Stimulated activated CD8-positive, alpha-beta memory T cell treated with anti-CD3 and anti-CD28 coated beads, Interleukin-15, amount 100 ng/mL, for 1 hour (primary cell): ENCODE measurements around the gene FOSB.
"Not testable (repeated sequence)": the region's sequence is repeated elsewhere in the genome, so short reads cannot be mapped to it uniquely, and the experiment has no call there.

Experiments used
- DNase-seq: peaks from one replicate; pipeline ENCODE4 v3.0.0-alpha.2; 2020; ENCODE audit warnings: low read depth

Gene FOSB

DNA sequence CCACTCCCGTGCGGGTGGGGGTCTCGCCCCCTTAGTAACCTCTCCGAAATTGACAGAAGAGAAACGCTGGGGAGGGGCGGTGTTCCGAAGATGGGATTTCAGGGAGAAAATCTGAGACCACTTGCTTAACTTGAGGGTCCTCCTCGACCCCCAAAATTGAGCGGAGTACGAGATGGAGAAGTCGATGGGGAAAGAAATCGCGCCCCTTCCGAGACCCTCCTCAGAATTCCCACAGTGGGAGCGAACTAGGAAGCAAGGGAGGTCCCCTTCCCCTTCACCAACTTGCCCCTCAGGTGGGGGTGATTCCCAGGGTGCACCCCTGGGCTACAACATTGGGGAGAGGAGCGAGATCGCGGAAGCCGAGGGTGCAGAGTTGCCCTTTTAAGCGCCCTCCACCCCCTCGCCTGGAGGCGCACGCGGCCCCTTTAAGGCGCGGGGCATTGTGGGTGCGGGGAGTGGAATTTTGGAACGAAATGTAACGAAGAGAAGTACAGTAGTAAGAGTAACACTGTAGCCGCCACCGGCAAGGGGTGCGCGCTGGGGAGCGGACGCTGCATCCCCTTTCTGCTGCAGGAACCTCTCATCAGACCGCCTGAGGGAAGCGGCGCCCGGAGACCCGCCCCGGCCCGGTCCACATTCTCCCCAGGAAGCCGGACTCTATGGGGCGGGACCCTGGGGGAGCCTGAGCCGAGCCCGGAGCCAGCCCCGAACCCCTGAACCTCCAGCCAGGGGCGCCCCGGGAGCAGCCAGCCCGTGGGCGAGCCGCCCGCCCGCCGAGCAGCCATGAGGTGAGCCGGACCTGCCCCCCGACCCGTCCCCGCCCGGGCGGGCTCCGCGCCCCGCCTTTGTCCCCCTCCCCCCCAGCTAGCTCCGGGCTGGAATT lies 39.4 kb downstream of the FOSB start, which contains the start of gene VASP:
Gene VASP, plus strand, starts transcription at position 491 of the 883 bp plus-strand sequence. Its CDS starts 293 bp downstream, at position 784.
- peak; percentile 85 for DNase-seq

DNA sequence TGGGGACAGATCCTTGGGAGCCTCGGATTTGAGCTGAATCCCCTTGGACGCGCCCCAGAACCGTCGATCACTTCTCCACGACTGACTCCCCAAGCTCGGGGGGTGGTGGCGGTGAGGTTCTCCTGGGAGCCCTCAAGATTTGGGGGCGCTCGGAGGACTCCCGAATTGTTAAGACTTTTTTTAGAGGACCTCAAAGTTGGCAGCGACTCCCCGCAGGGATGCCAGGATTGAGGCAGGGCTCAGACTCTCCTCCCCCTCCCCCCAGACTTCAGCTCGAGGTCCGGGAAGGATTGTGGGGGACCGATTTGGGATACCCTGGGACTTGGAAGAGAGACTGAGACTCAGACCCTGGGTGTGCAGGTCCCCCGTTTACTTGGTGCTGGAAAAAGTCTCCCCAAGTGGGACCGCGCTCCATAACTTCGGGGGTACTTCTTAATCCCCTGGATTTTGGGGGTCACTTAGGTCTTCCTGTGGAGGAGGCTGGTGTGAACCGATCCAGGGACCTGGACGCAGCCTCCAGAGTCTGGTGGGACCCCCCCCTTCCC lies 40.1 kb downstream of the FOSB start:
- no peak for DNase-seq

DNA sequence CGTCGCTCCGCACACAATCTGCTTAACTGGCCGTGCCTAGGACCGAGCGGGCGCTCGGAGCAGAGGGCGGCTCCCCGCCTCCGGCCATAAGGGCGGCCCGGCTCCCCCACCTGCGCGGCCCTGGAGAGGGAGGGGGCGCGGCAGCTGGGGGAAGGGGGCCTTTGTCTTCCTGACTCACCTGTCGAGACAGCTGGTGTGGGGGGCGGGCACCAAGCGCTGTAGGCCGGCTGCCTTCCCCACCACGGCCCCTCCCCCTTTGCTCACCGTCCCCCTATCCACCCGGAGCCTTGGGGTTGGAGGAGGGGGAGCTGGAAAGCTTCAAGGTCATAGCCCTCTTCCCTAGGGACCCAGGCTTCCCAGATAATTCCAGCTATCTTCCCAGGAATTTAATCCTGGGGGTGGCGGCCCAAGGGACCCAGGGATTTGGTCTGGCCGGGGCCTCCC lies 40.6 kb downstream of the FOSB start:
- DNase-seq: no peak

DNA sequence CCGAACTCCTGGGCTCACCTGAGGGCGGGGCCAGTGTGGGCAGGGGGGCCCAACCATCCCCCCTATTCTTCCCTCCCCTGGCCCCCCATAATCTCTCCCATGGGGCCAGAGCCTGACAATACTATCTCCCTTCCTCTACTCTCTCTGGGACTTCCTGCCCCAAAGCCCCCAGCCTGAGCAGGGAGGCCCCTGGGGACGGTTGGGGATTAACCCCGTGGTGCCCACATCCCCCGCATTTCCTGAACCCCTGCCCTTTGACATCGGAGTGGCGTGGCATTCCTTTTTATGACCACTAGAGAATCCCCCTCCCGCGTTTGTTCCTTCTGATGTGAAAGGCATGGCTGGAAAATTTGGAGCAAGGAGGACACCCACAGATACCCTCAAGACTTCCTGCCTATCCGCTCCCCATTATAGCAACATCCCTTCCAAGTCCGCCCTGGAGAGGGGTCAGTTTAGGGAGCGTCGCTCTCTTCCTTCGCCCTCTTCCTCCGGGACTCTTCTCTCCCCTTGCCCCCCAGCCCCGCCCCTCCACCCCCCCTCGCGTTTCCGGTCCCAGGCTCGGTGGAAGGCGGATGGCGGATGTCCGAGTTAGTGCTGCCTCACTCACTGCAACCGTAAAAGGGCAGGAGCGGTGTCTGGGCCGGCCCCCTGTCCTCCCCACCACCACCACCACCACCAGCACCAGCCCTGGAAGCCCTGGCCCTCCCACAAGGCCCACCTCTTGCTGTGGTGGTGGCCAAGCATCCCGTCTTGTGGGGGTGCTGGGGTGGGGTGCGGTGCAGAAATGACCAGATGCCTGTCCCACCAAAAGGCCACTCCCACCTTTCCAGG lies 41.3 kb downstream of the FOSB start:
- no peak for DNase-seq

DNA sequence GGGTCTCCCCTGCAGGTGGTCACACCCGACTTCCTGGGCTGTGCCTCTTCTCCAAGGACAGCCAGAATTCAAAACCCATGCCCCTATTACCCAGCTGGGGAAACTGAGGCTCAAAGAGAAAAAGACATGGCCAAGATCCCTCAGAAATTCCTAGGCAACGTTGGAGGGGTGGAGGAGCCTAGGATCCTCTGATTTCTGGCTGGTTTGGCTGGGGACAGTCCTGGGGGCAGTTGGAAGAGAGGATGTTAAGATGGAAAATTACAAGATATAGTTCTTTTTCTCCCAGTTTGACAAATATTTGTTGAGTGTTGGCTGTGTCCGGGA lies 41.9 kb downstream of the FOSB start:
- no peak for DNase-seq

DNA sequence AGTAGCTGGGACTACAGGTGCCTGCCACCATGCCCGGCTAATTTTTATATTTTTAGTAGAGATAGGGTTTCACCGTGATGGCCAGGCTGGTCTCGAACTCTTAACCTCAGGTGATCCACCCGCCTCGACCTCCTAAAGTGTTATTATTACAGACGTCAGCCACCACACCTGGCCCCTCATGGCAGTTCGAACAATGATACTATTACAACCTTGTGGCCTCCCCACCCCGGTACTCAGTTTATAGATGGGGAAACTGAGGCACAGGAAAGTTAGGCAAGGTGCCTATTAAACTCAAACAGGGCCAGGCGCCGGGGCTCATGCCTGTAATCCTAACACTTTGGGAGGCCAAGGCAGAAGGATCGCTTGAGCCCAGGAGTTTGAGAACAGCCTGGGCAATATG lies 42.6 kb downstream of the FOSB start:
- DNase-seq: not testable (repeated sequence)

- no peak for DNase-seq
Observed at GRCh38 chr19:45511074-45511473, 43.3 kb downstream of the FOSB start.

- no peak for DNase-seq
Observed at GRCh38 chr19:45512881-45513483, 45.2 kb downstream of the FOSB start.

GRCh38 chr19:45514376-45515051 lies 46.7 kb downstream of the FOSB start:
- no peak for DNase-seq

DNA sequence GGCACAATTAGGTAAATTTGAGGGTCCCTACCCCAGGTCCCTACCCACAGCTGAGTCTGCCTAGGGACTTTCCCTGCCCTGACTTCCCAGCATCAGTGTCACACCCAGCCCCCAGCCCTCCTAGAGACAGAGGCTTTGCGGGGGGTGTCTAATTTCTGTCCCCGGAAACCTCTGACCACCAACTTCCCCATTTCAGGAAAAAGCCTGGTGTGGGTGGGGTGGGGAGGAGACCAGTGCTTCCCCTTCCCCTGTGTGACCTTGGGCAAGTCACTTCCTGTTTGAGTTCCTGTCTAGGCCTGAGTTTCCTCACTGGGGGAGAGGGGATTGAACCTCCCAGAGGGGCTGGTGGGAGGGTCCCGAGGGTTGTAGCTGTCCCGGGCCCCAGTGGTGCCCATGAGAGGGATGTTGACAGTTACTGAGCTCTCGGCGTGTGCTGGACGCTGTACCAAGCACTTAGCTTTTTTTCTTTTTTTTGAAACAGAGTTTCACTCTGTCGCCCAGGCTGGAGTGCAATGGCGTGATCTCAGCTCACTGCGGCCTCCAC lies 47.4 kb downstream of the FOSB start:
- DNase-seq: no peak

DNA sequence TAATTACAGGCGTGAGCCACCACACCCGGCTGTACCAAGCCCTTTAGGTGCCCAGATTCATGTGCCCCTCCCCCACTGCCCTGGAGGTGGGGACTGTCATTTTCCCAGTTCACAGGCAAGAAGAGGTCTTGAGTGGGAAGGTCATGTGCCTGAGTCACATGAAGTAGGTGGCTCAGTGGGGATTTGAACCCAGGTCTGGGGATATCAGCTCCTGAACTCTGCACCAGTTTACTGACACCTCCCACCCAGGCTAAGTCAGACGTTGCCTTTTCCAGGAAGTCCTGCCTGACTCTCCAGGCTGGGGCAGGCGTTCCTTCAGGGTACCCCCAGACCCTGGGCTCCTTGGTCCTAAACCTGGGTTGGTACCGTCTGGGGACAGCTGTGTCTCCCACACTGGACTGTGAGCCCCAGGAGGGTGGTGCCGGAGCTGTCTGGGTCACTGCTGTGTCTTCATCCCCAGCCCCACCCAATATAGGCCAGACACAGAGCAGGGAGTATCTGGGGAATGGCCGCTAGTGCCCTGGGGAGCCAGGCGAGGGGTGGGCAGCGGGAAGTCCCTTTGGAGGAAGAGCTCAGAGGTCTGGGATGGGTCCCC lies 48.1 kb downstream of the FOSB start:
- DNase-seq: no peak

GRCh38 chr19:45517238-45517637 lies 49.4 kb downstream of the FOSB start:
- no peak for DNase-seq

DNA sequence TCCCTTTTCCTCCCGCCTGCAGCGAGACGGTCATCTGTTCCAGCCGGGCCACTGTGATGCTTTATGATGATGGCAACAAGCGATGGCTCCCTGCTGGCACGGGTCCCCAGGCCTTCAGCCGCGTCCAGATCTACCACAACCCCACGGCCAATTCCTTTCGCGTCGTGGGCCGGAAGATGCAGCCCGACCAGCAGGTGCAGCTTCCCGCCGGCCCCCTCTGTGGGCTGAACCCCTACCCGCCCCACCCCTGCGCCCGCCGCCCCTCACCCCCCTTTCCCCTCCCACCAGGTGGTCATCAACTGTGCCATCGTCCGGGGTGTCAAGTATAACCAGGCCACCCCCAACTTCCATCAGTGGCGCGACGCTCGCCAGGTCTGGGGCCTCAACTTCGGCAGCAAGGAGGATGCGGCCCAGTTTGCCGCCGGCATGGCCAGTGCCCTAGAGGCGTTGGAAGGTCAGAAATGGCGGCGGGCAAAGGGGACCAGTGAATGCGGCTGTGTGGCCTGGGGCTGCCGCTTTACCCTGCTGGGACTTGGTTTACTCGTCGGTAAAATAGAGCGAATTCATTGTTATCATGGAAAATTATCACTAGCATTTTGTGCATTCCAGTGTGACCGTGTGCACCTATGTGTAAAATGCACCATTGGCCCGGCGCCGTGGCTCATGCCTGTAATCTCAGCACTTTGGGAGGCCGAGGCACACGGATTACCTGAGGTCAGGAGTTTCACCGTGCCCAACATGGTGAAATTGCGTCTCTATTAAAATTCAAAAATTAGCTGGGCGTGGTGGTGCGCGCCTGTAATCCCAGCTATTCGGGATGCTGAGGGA lies 50.1 kb downstream of the FOSB start:
- no peak for DNase-seq

- DNase-seq: no peak
Observed at GRCh38 chr19:45518469-45518826, 50.7 kb downstream of the FOSB start.

- no peak for DNase-seq
Observed at GRCh38 chr19:45522010-45522941, 54.5 kb downstream of the FOSB start.

- DNase-seq: peak; percentile 37
Observed at GRCh38 chr19:45523642-45524256, 56.0 kb downstream of the FOSB start.

DNA sequence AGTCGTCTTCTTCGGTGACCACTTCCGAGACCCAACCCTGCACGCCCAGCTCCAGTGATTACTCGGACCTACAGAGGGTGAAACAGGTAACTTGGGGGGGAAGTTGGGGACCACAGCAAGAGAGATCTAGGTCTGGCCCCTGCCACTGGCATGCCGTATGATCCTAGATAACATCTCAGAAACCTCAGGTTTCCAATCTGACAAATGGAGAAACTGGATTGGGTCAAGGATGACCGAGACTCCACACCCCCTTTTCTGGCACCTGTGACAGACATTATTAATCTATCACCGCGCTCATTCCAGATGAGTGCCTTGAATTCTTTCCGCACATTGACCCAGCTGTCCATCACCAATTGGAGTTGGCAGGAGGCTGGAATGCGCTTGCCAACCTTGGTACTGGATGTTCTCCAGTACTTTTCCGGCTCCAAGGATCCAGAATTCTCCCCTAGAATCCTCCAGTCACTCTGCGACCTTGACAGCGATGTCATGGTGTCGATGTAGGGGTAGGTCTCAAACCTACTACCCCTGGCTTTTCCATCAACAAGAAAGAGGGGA lies 56.9 kb downstream of the FOSB start:
- no peak for DNase-seq
